ENCODE data around the gene SPC24.

SPC24 gene

GRCh38 chr19:11198769-11199424, 43.3 kb upstream of the SPC24 start:
- Histone ChIP-seq H3K27me3 (ENCODE audit: control insufficient read depth, low read length) (no peaks in the 10 kb centered on the region), H3K9me2 (replicated peaks; ENCODE audit: control insufficient read depth, low read length) (no peaks in the 10 kb centered on the region), H3K36me3 (ENCODE audit: control insufficient read depth, low read length) (peaks cover 32% of the 10 kb centered on the region), H3K4me1 (ENCODE audit: control insufficient read depth, low read length) (peaks cover 46% of the 10 kb centered on the region), H3K27ac (ENCODE audit: low read depth, low read length) (no peak overlapping the region), H3F3A (ENCODE audit: control insufficient read depth, insufficient read depth) (peaks cover 19% of the 10 kb centered on the region), H3K4me2 (ENCODE audit: low read length) (no peak overlapping the region), H4K20me1 (ENCODE audit: control insufficient read depth, insufficient read depth, low read depth, low read length) (no peaks in the 10 kb centered on the region), H3K79me2 (ENCODE audit: control insufficient read depth, low read length) (peaks cover 33% of the 10 kb centered on the region), H3K9me3 (ENCODE audit: control insufficient read depth, insufficient read depth, low read length) (no peaks in the 10 kb centered on the region), H3K4me3 (ENCODE audit: low read length) (no peak overlapping the region)
- TF ChIP-seq EZH2phosphoT487 (IDR thresholded peaks at IDR 0.05; ENCODE audit: borderline replicate concordance, low read length) (no peak), CTCF (IDR thresholded peaks at IDR 0.05; ENCODE audit: low read depth, low read length, poor library complexity, severe bottlenecking) (no peak)

GRCh38 chr19:11198175-11198534, 42.6 kb upstream of the SPC24 start:
- Histone ChIP-seq H3K9me2 (replicated peaks; ENCODE audit: control insufficient read depth, low read length) (no peaks in the 10 kb centered on the region), H3K4me3 (ENCODE audit: low read length) (peak overlapping the region; percentile 84), H3K36me3 (ENCODE audit: control insufficient read depth, low read length) (peaks cover 40% of the 10 kb centered on the region), H3K4me1 (ENCODE audit: control insufficient read depth, low read length) (peaks cover 46% of the 10 kb centered on the region), H3K79me2 (ENCODE audit: control insufficient read depth, low read length) (peaks cover 40% of the 10 kb centered on the region), H3K9me3 (ENCODE audit: control insufficient read depth, insufficient read depth, low read length) (no peaks in the 10 kb centered on the region), H3K4me2 (ENCODE audit: low read length) (peak overlapping the region; percentile 90), H3K27ac (ENCODE audit: low read depth, low read length) (peak overlapping the region; percentile 93; the same call in 1 of the 2 replicates), H3K27me3 (ENCODE audit: control insufficient read depth, low read length) (no peaks in the 10 kb centered on the region), H3F3A (ENCODE audit: control insufficient read depth, insufficient read depth) (peaks cover 22% of the 10 kb centered on the region), H4K20me1 (ENCODE audit: control insufficient read depth, insufficient read depth, low read depth, low read length) (no peaks in the 10 kb centered on the region)
- TF ChIP-seq CTCF (IDR thresholded peaks at IDR 0.05; ENCODE audit: low read depth, low read length, poor library complexity, severe bottlenecking) (no peak), EZH2phosphoT487 (IDR thresholded peaks at IDR 0.05; ENCODE audit: borderline replicate concordance, low read length) (no peak)

- Histone ChIP-seq H3F3A (ENCODE audit: control insufficient read depth, insufficient read depth) (peaks cover 28% of the 10 kb centered on the region), H3K9me3 (ENCODE audit: control insufficient read depth, insufficient read depth, low read length) (no peaks in the 10 kb centered on the region), H3K27ac (ENCODE audit: low read depth, low read length) (peak within 1 kb of the TSS; percentile 93), H3K27me3 (ENCODE audit: control insufficient read depth, low read length) (no peaks in the 10 kb centered on the region), H3K4me3 (ENCODE audit: low read length) (peak within 1 kb of the TSS; percentile 84), H4K20me1 (ENCODE audit: control insufficient read depth, insufficient read depth, low read depth, low read length) (no peaks in the 10 kb centered on the region), H3K4me2 (ENCODE audit: low read length) (peak within 1 kb of the TSS; percentile 90), H3K36me3 (ENCODE audit: control insufficient read depth, low read length) (peaks cover 46% of the 10 kb centered on the region), H3K4me1 (ENCODE audit: control insufficient read depth, low read length) (peaks cover 52% of the 10 kb centered on the region), H3K9me2 (replicated peaks; ENCODE audit: control insufficient read depth, low read length) (no peaks in the 10 kb centered on the region), H3K79me2 (ENCODE audit: control insufficient read depth, low read length) (peaks cover 45% of the 10 kb centered on the region)
- TF ChIP-seq EZH2phosphoT487 (IDR thresholded peaks at IDR 0.05; ENCODE audit: borderline replicate concordance, low read length) = no peak
- TF ChIP-seq CTCF (IDR thresholded peaks at IDR 0.05; ENCODE audit: low read depth, low read length, poor library complexity, severe bottlenecking) = no peak
Measured at GRCh38 chr19:11197291-11198174, 42.0 kb upstream of the SPC24 start, which contains the start of gene KANK2. Gene KANK2, minus strand, starts transcription at chr19:11197545. Its CDS starts 3,034 bp downstream, at chr19:11194511.
